ENCODE measurements around the gene CLEC17A. TPM values are rescaled to one million over a fixed set of nuclear protein-coding genes. Genes with fewer than 3 reads are reported as not detected.

CLEC17A gene
- total and polyA plus RNA-seq, 2 experiments from 2014 or later: not detected

GRCh38 chr19:14632286-14632685 is 49.4 kb downstream of the CLEC17A start:
- no peak for DNase-seq (ENCODE audit: low spot score)
- Histone ChIP-seq H3K9me3 (ENCODE audit: low read depth) (no peaks in the 10 kb centered on the region), H3K27ac (no peak overlapping the region), H3K36me3 (replicated peaks; ENCODE audit: insufficient read depth, low read depth) (no peaks in the 10 kb centered on the region), H2AFZ (no peak overlapping the region), H3K4me3 (no peak overlapping the region), H3K4me2 (no peak overlapping the region), H3K4me1 (ENCODE audit: insufficient read depth) (no peaks in the 10 kb centered on the region), H3K27me3 (no peaks in the 10 kb centered on the region), H4K20me1 (ENCODE audit: insufficient read depth, poor library complexity, severe bottlenecking) (no peaks in the 10 kb centered on the region), H3K79me2 (no peaks in the 10 kb centered on the region), H3K9me2 (replicated peaks; ENCODE audit: insufficient read depth) (no peaks in the 10 kb centered on the region)
- 32% methylated on average over 1 of the region's 1 CpG for WGBS (ENCODE audit: low lambda C conversion rate, missing lambda C conversion rate)
- TF ChIP-seq CTCF (IDR thresholded peaks at IDR 0.05; ENCODE audit: poor library complexity): no peak
- TF ChIP-seq EZH2phosphoT487 (IDR thresholded peaks at IDR 0.05; ENCODE audit: low read depth, severe bottlenecking, unreplicated experiment): no peak

GRCh38 chr19:14639536-14640277 is 56.8 kb downstream of the CLEC17A start:
- Histone ChIP-seq H4K20me1 (ENCODE audit: insufficient read depth, poor library complexity, severe bottlenecking) (no peaks in the 10 kb centered on the region), H3K79me2 (no peaks in the 10 kb centered on the region), H3K27ac (no peak overlapping the region), H3K4me1 (ENCODE audit: insufficient read depth) (no peaks in the 10 kb centered on the region), H3K36me3 (replicated peaks; ENCODE audit: insufficient read depth, low read depth) (no peaks in the 10 kb centered on the region), H3K9me3 (ENCODE audit: low read depth) (no peaks in the 10 kb centered on the region), H3K4me2 (no peak overlapping the region), H2AFZ (no peak overlapping the region), H3K4me3 (no peak overlapping the region), H3K9me2 (replicated peaks; ENCODE audit: insufficient read depth) (no peaks in the 10 kb centered on the region), H3K27me3 (no peaks in the 10 kb centered on the region)
- WGBS (ENCODE audit: low lambda C conversion rate, missing lambda C conversion rate): 55% methylated on average over 4 of the region's 4 CpGs
- no peak for DNase-seq (ENCODE audit: low spot score)
- TF ChIP-seq EZH2 (IDR thresholded peaks at IDR 0.05; ENCODE audit: borderline replicate concordance): no peak
- no peak for TF ChIP-seq CTCF (IDR thresholded peaks at IDR 0.05; ENCODE audit: poor library complexity)
- no peak for TF ChIP-seq EZH2phosphoT487 (IDR thresholded peaks at IDR 0.05; ENCODE audit: low read depth, severe bottlenecking, unreplicated experiment)

GRCh38 chr19:14648506-14648905 is 65.6 kb downstream of the CLEC17A start:
- H3K27me3 ChIP-seq: no peaks in the 10 kb centered on the region
- no peaks in the 10 kb centered on the region for H3K9me2 ChIP-seq (replicated peaks; ENCODE audit: insufficient read depth)
- H4K20me1 ChIP-seq (ENCODE audit: insufficient read depth, poor library complexity, severe bottlenecking): no peaks in the 10 kb centered on the region
- H2AFZ ChIP-seq: no peak overlapping the region
- no peak for DNase-seq (ENCODE audit: low spot score)
- 83% methylated on average over 2 of the region's 2 CpGs for WGBS (ENCODE audit: low lambda C conversion rate, missing lambda C conversion rate)
- H3K27ac ChIP-seq: no peak overlapping the region
- no peak overlapping the region for H3K4me2 ChIP-seq
- H3K79me2 ChIP-seq: no peaks in the 10 kb centered on the region
- H3K9me3 ChIP-seq (ENCODE audit: low read depth): no peaks in the 10 kb centered on the region
- TF ChIP-seq EZH2 (IDR thresholded peaks at IDR 0.05; ENCODE audit: borderline replicate concordance): no peak
- TF ChIP-seq CTCF (IDR thresholded peaks at IDR 0.05; ENCODE audit: poor library complexity): no peak
- TF ChIP-seq EZH2phosphoT487 (IDR thresholded peaks at IDR 0.05; ENCODE audit: low read depth, severe bottlenecking, unreplicated experiment): no peak
- no peaks in the 10 kb centered on the region for H3K4me1 ChIP-seq (ENCODE audit: insufficient read depth)
- H3K36me3 ChIP-seq (replicated peaks; ENCODE audit: insufficient read depth, low read depth): no peaks in the 10 kb centered on the region
- H3K4me3 ChIP-seq: no peak overlapping the region

Data from hepatocyte (in vitro differentiated cells).